Measurements from ENCODE around the gene WDR87. TPM values are rescaled to one million over a fixed set of nuclear protein-coding genes. Genes with fewer than 3 reads are reported as not detected.

The WDR87 gene
- total RNA-seq, 1 experiment from 2014 or later = not detected

GRCh38 chr19:37947778-37948177, 41.4 kb upstream of the WDR87 start (continued):
- no peak for TF ChIP-seq ZBTB33 (IDR thresholded peaks at IDR 0.05; ENCODE audit: extremely low read depth, insufficient replicate concordance, low read length)

DNA sequence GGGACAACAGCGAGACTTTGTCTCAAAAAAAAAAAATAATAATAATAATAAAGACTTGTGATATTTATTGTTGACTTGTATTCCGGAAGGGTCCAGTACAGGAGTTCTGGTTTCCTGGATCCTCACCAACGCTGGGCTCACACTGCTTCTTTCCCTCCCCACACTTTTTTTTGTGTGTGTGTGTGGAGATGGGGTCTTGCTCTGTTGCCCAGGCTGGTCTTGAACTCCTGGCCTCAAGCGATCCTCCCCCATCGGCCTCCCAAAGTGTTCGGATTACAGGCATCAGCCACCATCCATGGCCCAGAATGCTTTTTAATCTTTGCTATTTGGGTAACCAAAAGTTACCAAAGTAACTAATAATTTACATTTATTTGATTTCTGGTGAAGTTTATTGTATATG, 39.7 kb upstream of the WDR87 start:
- Histone ChIP-seq H2AFZ (ENCODE audit: low read depth, low read length, poor library complexity, severe bottlenecking) (no peak overlapping the region), H3K9ac (ENCODE audit: low read length) (no peak overlapping the region), H3K9me3 (ENCODE audit: control insufficient read depth in 1 of 2, insufficient read depth in 1 of 2, low read depth in 1 of 2, low read length in 2 of 2) (no peaks in the 10 kb centered on the region), H3K79me2 (ENCODE audit: insufficient read depth, low read length) (peaks cover 81% of the 10 kb centered on the region), H3K4me2 (ENCODE audit: low read length) (no peak overlapping the region), H4K20me1 (ENCODE audit: insufficient read depth) (peaks cover 3% of the 10 kb centered on the region; the same call in 1 of the 2 replicates), H3K27ac (ENCODE audit: low read depth, low read length) (no peak overlapping the region), H3K36me3 (ENCODE audit: control insufficient read depth in 1 of 2, insufficient read depth in 2 of 2, low read length in 2 of 2) (no peaks in the 10 kb centered on the region), H3K9me2 (ENCODE audit: insufficient read depth) (no peaks in the 10 kb centered on the region), H3K27me3 (ENCODE audit: insufficient read depth, low read length) (no peaks in the 10 kb centered on the region), H3K4me1 (ENCODE audit: control insufficient read depth in 1 of 2, insufficient read depth in 2 of 2, low read length in 2 of 2) (peaks cover 0 to 24% of the 10 kb centered on the region in 2 experiments; a peak in 3 of 4 replicates), H3K4me3 (replicated peaks in 1 of 2; ENCODE audit: low read depth in 1 of 2, low read length in 2 of 2) (no peak overlapping the region)
- no peak for TF ChIP-seq CBX3 (IDR thresholded peaks at IDR 0.05; ENCODE audit: low read depth)
- no peak for TF ChIP-seq ZBTB33 (IDR thresholded peaks at IDR 0.05; ENCODE audit: extremely low read depth, insufficient replicate concordance, low read length)
- no peak for TF ChIP-seq JUND (IDR thresholded peaks at IDR 0.05)
- TF ChIP-seq SIN3A (IDR thresholded peaks at IDR 0.05; ENCODE audit: low read depth) = no peak
- no peak for TF ChIP-seq FOSL1 (IDR thresholded peaks at IDR 0.05; ENCODE audit: low read depth)
- no peak for TF ChIP-seq POLR2AphosphoS5 (IDR thresholded peaks at IDR 0.05; ENCODE audit: low read depth, low read length)
- TF ChIP-seq EZH2phosphoT487 (IDR thresholded peaks at IDR 0.05; ENCODE audit: borderline replicate concordance) = no peak
- TF ChIP-seq, protein P1, sequence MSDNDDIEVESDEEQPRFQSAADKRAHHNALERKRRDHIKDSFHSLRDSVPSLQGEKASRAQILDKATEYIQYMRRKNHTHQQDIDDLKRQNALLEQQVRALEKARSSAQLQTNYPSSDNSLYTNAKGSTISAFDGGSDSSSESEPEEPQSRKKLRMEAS (IDR thresholded peaks at IDR 0.05) = no peak
- no peak for TF ChIP-seq TCF7L2 (IDR thresholded peaks at IDR 0.05; ENCODE audit: borderline replicate concordance, extremely low read depth, insufficient read depth, insufficient read length)
- TF ChIP-seq CEBPB (IDR thresholded peaks at IDR 0.05; ENCODE audit: low read depth) = no peak
- no peak for TF ChIP-seq YY1 (IDR thresholded peaks at IDR 0.05; ENCODE audit: extremely low read depth, insufficient replicate concordance, low read depth, low read length)
- TF ChIP-seq EZH2 (IDR thresholded peaks at IDR 0.05) = no peak
- TF ChIP-seq ZNF274 (IDR thresholded peaks at IDR 0.05; ENCODE audit: low read depth, low read length) = no peak
- TF ChIP-seq POLR2A (IDR thresholded peaks at IDR 0.05; ENCODE audit: borderline replicate concordance, extremely low read depth, insufficient read depth, insufficient read length) = no peak
- no peak for TF ChIP-seq ELF1 (IDR thresholded peaks at IDR 0.05; ENCODE audit: borderline replicate concordance, low read depth)
- no peak for TF ChIP-seq SP1 (IDR thresholded peaks at IDR 0.05; ENCODE audit: low read depth)
- no peak for TF ChIP-seq ATF3 (IDR thresholded peaks at IDR 0.05)
- TF ChIP-seq SRF (IDR thresholded peaks at IDR 0.05; ENCODE audit: low read depth) = no peak
- DNase-seq (ENCODE audit: low read depth, low spot score) (no peak), ATAC-seq (no peak)
- ChIA-PET CTCF (no interaction called here), POLR2A (no interaction called here), RAD21 (ENCODE audit: low non-redundant PET in 1 of 2, low total read pairs in 2 of 2, uncharacterized antibody in 2 of 2, unreplicated experiment in 2 of 2) (no interaction called here)
- intact Hi-C loops (cut with micrococcal nuclease) = no loop called here
- no TSS peak for BruUV-seq (replicated peaks)

Measured in HCT116 (cell line).